Measurements from ENCODE around the gene PDE10A. TPM values are rescaled to one million over a fixed set of nuclear protein-coding genes. Genes with fewer than 3 reads are reported as not detected.

Gene PDE10A
- total RNA-seq, 6 donors from 2014 or later: 0.89 to 4.9 (median 1.4) TPM

- no peak for DNase-seq
- Histone ChIP-seq H3K27ac (no peak overlapping the region), H3K9me3 (no peaks in the 10 kb centered on the region), H3K4me3 (no peak overlapping the region), H3K27me3 (no peaks in the 10 kb centered on the region), H3K36me3 (no peaks in the 10 kb centered on the region), H3K4me1 (no peaks in the 10 kb centered on the region)
- no peak for ATAC-seq (ENCODE audit: low FRiP score in 2 of 2)
- 85 to 90% methylated on average over 6 of the region's 6 CpGs for WGBS, 2 donors
- TF ChIP-seq POLR2A (IDR thresholded peaks at IDR 0.05) (no peak), EP300 (IDR thresholded peaks at IDR 0.05) (no peak), POLR2AphosphoS5 (IDR thresholded peaks at IDR 0.05) (no peak), CTCF (IDR thresholded peaks at IDR 0.05) (no peak)
These were observed 60.8 kb downstream of the PDE10A start for GRCh38 chr6:165602291-165602690.

- no peak for TF ChIP-seq EP300 (IDR thresholded peaks at IDR 0.05)
- TF ChIP-seq POLR2AphosphoS5 (IDR thresholded peaks at IDR 0.05): no peak
- no peak for TF ChIP-seq POLR2A (IDR thresholded peaks at IDR 0.05)
- no peak for TF ChIP-seq CTCF (IDR thresholded peaks at IDR 0.05)
- Histone ChIP-seq H3K9me3 (no peaks in the 10 kb centered on the region), H3K4me3 (no peak overlapping the region), H3K27ac (no peak overlapping the region), H3K4me1 (no peaks in the 10 kb centered on the region), H3K27me3 (no peaks in the 10 kb centered on the region), H3K36me3 (no peaks in the 10 kb centered on the region)
- DNase-seq (no peak), ATAC-seq (ENCODE audit: low FRiP score in 2 of 2) (no peak)
- WGBS, 2 donors: 64 to 70% methylated on average over 4 of the region's 4 CpGs
These were observed 62.4 kb downstream of the PDE10A start for GRCh38 chr6:165600606-165601005.

- H3K4me3 ChIP-seq: no peak overlapping the region
- WGBS, 2 donors: 84 to 91% methylated on average over 20 to 21 of the region's 21 CpGs
These were observed 63.2 kb downstream of the PDE10A start for GRCh38 chr6:165599596-165600487.

GRCh38 chr6:165599121-165599520 lies 63.9 kb downstream of the PDE10A start:
- H3K9me3 ChIP-seq: no peaks in the 10 kb centered on the region
- no peaks in the 10 kb centered on the region for H3K4me1 ChIP-seq
- H3K27ac ChIP-seq: no peak overlapping the region
- H3K36me3 ChIP-seq: no peaks in the 10 kb centered on the region
- H3K4me3 ChIP-seq: no peak overlapping the region
- no peak for DNase-seq
- WGBS, 2 donors: 79 to 85% methylated on average over 3 of the region's 3 CpGs
- ATAC-seq (ENCODE audit: low FRiP score in 2 of 2): no peak
- no peak for TF ChIP-seq EP300 (IDR thresholded peaks at IDR 0.05)
- TF ChIP-seq POLR2AphosphoS5 (IDR thresholded peaks at IDR 0.05): no peak
- TF ChIP-seq POLR2A (IDR thresholded peaks at IDR 0.05): no peak
- no peak for TF ChIP-seq CTCF (IDR thresholded peaks at IDR 0.05)
- no peaks in the 10 kb centered on the region for H3K27me3 ChIP-seq

More at GRCh38 chr6:165599596-165600487, 63.2 kb downstream of the PDE10A start:
- H3K27ac ChIP-seq: no peak overlapping the region
- no peaks in the 10 kb centered on the region for H3K36me3 ChIP-seq
- H3K4me1 ChIP-seq: no peaks in the 10 kb centered on the region
- no peak for TF ChIP-seq EP300 (IDR thresholded peaks at IDR 0.05)
- no peak for TF ChIP-seq POLR2AphosphoS5 (IDR thresholded peaks at IDR 0.05)
- TF ChIP-seq CTCF (IDR thresholded peaks at IDR 0.05): no peak
- TF ChIP-seq POLR2A (IDR thresholded peaks at IDR 0.05): no peak
- DNase-seq (peak in 1 of 2 donors; percentile 29), ATAC-seq (ENCODE audit: low FRiP score in 2 of 2) (peak in 1 of 2 donors; percentile 50)
- no peaks in the 10 kb centered on the region for H3K27me3 ChIP-seq
- no peaks in the 10 kb centered on the region for H3K9me3 ChIP-seq
